ENCODE data around the gene PRDM5. TPM values are rescaled to one million over a fixed set of nuclear protein-coding genes. Genes with fewer than 3 reads are reported as not detected.

Gene PRDM5
- total RNA-seq = 18.1 and 21.9 TPM in 2 replicates
- long read RNA-seq, partial matches to known transcripts = 3 of 16 reads
- long read RNA-seq, other reads (novel, unspliced or antisense) = 7 of 16 reads

DNA sequence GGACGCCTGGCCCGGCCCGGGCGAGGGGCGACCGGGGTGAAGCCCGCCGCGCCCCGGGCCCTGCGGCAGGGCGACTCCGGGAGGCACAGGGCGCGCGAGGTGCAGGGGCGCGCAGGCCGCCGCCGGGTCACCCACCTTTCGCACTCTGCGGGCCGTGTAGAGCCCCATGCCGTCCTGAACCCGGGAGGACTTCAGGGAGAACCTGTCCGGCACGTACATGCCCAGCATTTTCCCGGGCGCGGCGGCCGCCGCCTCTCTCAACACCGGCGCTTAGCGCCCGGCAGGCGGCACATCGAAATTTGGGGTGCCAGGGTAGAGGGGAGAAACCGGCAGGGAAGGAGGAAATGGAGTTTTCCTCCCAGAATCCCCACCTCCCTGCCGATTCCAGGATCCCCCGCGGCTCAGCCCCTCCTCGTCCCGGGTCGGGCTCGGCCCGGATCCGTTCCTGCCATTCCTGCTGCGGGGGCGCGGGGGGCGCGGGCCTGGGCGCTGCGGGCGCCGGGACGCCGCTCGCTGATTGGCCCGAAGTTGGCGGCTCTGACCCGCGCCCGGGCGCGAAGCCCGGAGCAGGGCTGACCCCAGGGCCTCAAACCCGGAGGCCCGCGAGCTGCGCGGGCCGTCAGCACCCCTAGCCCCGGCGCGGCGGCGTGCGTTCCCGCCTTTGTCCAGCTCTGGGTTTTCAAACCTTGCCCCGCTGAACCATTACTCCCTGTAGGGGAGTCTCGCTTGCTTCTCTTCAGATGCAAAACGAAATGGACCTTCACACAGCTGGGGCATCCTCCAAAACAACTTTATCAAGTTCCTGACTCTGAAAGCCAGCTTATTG, at the start of gene PRDM5:
PRDM5 (minus strand) TSS at position 346 of the 826 bp plus-strand sequence; CDS start at position 228, 118 bp downstream.
- TF ChIP-seq, protein P1, sequence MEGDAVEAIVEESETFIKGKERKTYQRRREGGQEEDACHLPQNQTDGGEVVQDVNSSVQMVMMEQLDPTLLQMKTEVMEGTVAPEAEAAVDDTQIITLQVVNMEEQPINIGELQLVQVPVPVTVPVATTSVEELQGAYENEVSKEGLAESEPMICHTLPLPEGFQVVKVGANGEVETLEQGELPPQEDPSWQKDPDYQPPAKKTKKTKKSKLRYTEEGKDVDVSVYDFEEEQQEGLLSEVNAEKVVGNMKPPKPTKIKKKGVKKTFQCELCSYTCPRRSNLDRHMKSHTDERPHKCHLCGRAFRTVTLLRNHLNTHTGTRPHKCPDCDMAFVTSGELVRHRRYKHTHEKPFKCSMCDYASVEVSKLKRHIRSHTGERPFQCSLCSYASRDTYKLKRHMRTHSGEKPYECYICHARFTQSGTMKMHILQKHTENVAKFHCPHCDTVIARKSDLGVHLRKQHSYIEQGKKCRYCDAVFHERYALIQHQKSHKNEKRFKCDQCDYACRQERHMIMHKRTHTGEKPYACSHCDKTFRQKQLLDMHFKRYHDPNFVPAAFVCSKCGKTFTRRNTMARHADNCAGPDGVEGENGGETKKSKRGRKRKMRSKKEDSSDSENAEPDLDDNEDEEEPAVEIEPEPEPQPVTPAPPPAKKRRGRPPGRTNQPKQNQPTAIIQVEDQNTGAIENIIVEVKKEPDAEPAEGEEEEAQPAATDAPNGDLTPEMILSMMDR (conservative IDR thresholded peaks at IDR 0.05) = peak; percentile 51
- H3K4me3 Mint-ChIP-seq = peak within 1 kb of the TSS; percentile 96
- peak; percentile 54 for DNase-seq (ENCODE audit: low read depth, low spot score)
- H3K27ac Mint-ChIP-seq (ENCODE audit: unreplicated experiment) = peak within 1 kb of the TSS; percentile 92
- H3K36me3 Mint-ChIP-seq (ENCODE audit: low read depth) = no peaks in the 10 kb centered on the region
- no peaks in the 10 kb centered on the region for H3K9me3 Mint-ChIP-seq
- peaks cover 28% of the 10 kb centered on the region for H3K4me1 Mint-ChIP-seq
- no peaks in the 10 kb centered on the region for H3K27me3 Mint-ChIP-seq (ENCODE audit: low read depth)

DNA sequence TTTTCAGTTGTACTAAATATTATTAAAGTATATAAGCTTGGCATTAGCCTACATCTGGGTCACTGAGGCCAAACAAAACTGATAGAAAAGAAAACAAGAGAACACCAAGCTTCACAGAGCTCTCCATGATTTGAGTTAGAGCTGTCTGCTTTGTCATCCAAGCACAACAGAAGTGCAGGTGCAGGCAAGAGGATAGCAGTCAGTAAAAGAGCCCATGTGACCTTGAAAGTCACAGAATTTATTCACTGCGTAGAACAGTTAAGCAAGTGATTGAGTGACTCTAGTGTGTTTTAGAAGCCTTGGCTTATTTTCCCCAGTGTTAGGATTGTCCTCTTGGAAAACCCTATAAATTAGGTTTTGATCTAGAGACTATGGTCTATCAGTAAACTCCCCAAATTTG, 49.4 kb upstream of the PRDM5 start:
- H3K9me3 Mint-ChIP-seq = no peaks in the 10 kb centered on the region
- H3K27me3 Mint-ChIP-seq (ENCODE audit: low read depth) = no peaks in the 10 kb centered on the region
- TF ChIP-seq, protein P1 (conservative IDR thresholded peaks at IDR 0.05) = no peak
- no peak for DNase-seq (ENCODE audit: low read depth, low spot score)
- H3K4me3 Mint-ChIP-seq = no peak overlapping the region
- H3K27ac Mint-ChIP-seq (ENCODE audit: unreplicated experiment) = no peak overlapping the region
- peaks cover 15% of the 10 kb centered on the region for H3K4me1 Mint-ChIP-seq
- H3K36me3 Mint-ChIP-seq (ENCODE audit: low read depth) = no peaks in the 10 kb centered on the region

DNA sequence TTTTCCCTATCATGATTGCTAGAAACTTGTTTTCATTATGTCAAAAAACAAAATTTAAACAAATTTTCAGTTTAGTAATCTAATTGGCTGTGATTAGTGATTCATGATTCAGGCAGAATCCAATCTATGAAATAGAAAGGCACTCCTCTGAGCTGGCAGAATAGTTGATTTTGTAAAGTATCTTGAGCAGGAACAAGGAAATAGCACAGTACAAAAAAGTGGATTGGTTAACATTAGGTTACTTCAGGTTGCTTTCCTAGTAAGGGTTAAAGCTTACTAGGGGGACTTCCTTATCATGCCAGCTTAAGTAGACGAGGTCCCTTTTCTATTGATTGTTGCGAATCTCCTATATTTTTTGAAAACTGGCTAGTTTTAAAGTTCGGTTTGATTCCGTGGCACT, 43.4 kb upstream of the PRDM5 start:
- DNase-seq (ENCODE audit: low read depth, low spot score) = no peak
- H3K4me1 Mint-ChIP-seq = peaks cover 12% of the 10 kb centered on the region

DNA sequence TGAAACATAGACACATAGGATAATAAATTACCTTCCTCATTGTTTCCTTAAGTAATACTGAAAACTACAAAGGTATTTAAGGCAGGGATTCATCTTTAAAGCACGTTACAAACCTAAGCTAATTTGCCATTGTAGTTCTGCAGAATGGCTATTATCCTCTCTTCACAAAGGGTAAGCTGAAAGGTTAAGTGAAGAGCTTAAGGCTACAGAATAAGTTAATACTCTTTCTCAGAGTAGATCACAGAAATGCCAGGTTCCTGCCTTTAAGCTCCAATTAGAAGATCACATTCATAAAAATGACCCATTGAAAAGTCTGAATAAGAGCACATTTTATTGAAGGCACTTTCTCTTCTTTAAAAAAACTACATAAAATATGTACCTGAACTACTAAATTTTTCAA, 42.1 kb upstream of the PRDM5 start:
- H3K4me1 Mint-ChIP-seq = peaks cover 10% of the 10 kb centered on the region
- H3K36me3 Mint-ChIP-seq (ENCODE audit: low read depth) = no peaks in the 10 kb centered on the region
- TF ChIP-seq, protein P1 (conservative IDR thresholded peaks at IDR 0.05) = no peak
- no peak overlapping the region for H3K4me3 Mint-ChIP-seq
- H3K27ac Mint-ChIP-seq (ENCODE audit: unreplicated experiment) = no peak overlapping the region
- DNase-seq (ENCODE audit: low read depth, low spot score) = no peak
- peaks cover 20% of the 10 kb centered on the region for H3K27me3 Mint-ChIP-seq (ENCODE audit: low read depth)
- no peaks in the 10 kb centered on the region for H3K9me3 Mint-ChIP-seq

More for the DNA sequence above, 43.4 kb upstream of the PRDM5 start:
- Mint-ChIP-seq H3K4me3 (no peak overlapping the region), H3K27ac (ENCODE audit: unreplicated experiment) (no peak overlapping the region), H3K9me3 (no peaks in the 10 kb centered on the region), H3K27me3 (ENCODE audit: low read depth) (peaks cover 20% of the 10 kb centered on the region), H3K36me3 (ENCODE audit: low read depth) (no peaks in the 10 kb centered on the region)
- TF ChIP-seq, protein P1 (conservative IDR thresholded peaks at IDR 0.05) = no peak

DNA sequence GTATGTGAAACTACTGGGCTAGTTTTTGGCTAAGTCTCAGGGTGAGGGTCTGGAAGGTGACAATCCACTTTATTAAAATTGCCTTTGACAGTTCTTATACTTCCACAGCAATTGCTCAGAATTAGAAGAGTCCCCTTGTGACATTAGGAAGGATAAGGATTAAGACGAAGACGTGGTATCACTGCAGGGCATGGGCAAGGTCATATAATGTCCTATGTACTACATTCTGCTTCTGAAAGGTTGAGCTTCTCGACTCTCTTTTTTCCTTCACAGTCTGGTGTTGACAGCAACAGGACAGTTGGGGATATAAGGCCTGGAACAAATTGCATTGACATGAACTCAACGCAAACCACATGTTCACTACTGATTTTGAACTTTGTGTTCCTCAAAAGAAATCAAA, 40.9 kb upstream of the PRDM5 start:
- H3K4me3 Mint-ChIP-seq = no peak overlapping the region
- H3K9me3 Mint-ChIP-seq = no peaks in the 10 kb centered on the region
- H3K27me3 Mint-ChIP-seq (ENCODE audit: low read depth) = peaks cover 20% of the 10 kb centered on the region
- H3K4me1 Mint-ChIP-seq = peaks cover 10% of the 10 kb centered on the region
- no peak overlapping the region for H3K27ac Mint-ChIP-seq (ENCODE audit: unreplicated experiment)
- TF ChIP-seq, protein P1 (conservative IDR thresholded peaks at IDR 0.05) = no peak
- DNase-seq (ENCODE audit: low read depth, low spot score) = no peak
- no peaks in the 10 kb centered on the region for H3K36me3 Mint-ChIP-seq (ENCODE audit: low read depth)

All from neural crest cell (in vitro differentiated cells).